Transverse colon (tissue), 1 donor: ENCODE measurements around the gene PXT1.

ENCODE experiments used
- EP300 ChIP-seq: sonication (generic); formaldehyde crosslinking; IDR thresholded peaks from one replicate; pipeline ENCODE4 v1.6.1; 2017; ENCODE audit warnings: antibody characterized with exemption, low read depth
- POLR2A ChIP-seq: fragments of 450-650 bp; IDR thresholded peaks from one replicate; pipeline ENCODE4 v1.6.1; 2016; ENCODE audit warnings: antibody characterized with exemption, mild to moderate bottlenecking, moderate library complexity

DNA sequence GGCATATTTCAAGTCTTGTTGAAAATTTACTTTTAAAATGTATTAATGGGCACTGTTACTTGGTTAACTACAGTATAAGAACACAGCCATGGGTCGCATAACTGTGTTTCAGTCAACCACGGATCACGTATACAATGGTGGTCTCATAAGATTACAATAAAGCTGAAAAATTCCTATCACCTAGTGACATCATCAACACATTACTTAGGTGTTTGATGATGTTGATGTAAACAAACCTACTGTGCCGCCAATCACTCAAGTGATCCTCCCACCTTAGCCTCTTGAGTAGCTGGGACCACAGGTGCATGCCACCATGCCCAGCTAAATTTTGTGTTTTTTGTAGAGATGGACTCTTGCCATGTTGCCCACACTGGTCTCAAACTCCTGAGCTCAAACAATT, 38.5 kb downstream of the PXT1 start:
- no peak for TF ChIP-seq EP300
- no peak for TF ChIP-seq POLR2A
